Thoracic aorta (tissue), 2 donors: ENCODE data around the gene HCN3. TPM values are rescaled to one million over a fixed set of nuclear protein-coding genes. Genes with fewer than 3 reads are reported as not detected.
A peak's percentile ranks its signal among the peaks of the same experiment; 100 is the strongest.

Experiments
- ATAC-seq: fragments of 150-250 bp; one replicate; pipeline ENCODE4 v1.8.0; 2017; ENCODE audit warnings: low read depth; ENCODE audit not compliant: insufficient number of reproducible peaks, low FRiP score
- DNase-seq: peaks from one replicate; pipeline ENCODE4 v3.0.0-alpha.2; 2020; ENCODE audit warnings: low spot score
- H3K27ac ChIP-seq, 2 donors: fragments of 200-600 bp; sonication (generic); 1 replicate in 1 of 2; 2 replicates in 1 of 2; pipeline ENCODE4 v1.5.1; 2016; ENCODE audit warnings: mild to moderate bottlenecking in 2 of 2, moderate library complexity in 2 of 2
- H3K27me3 ChIP-seq: fragments of 200-600 bp; sonication (generic); replicated peaks from 2 replicates; pipeline ENCODE4 v1.6.0; 2016; ENCODE audit warnings: mild to moderate bottlenecking; ENCODE audit not compliant: insufficient read depth
- H3K36me3 ChIP-seq: fragments of 200-600 bp; sonication (generic); one replicate; pipeline ENCODE4 v1.5.1; 2016
- H3K4me1 ChIP-seq, 2 donors: fragments of 200-600 bp; sonication (generic); 1 replicate in 1 of 2; 2 replicates in 1 of 2; pipeline versions ENCODE4 v1.5.1 to v1.6.0; 2016; ENCODE audit warnings: low read depth in 2 of 2, mild to moderate bottlenecking in 1 of 2; ENCODE audit not compliant: control insufficient read depth in 1 of 2
- H3K4me3 ChIP-seq: fragments of 200-600 bp; sonication (generic); 2 replicates; pipeline ENCODE4 v1.5.1; 2016; ENCODE audit warnings: mild to moderate bottlenecking
- H3K9me3 ChIP-seq: fragments of 200-600 bp; sonication (generic); 2 replicates; pipeline ENCODE4 v1.5.1; 2016
- total RNA-seq, 2 donors: library from RNA; depleted of rRNA; stranded (reverse); fragments of >200 nt; gene quantifications; one replicate each; pipeline versions ENCODE4 v1.1.0 to v1.2.3, GENCODE V29; 2016
- TF ChIP-seq, protein P1 (sequence below): fragments of 200-600 bp; sonication (generic); IDR thresholded peaks from one replicate; pipeline ENCODE4 v1.5.1; 2019; ENCODE audit warnings: antibody characterized with exemption

Gene HCN3
- total RNA-seq, 2 donors from 2014 or later: 0.92 to 1.9 TPM

DNA sequence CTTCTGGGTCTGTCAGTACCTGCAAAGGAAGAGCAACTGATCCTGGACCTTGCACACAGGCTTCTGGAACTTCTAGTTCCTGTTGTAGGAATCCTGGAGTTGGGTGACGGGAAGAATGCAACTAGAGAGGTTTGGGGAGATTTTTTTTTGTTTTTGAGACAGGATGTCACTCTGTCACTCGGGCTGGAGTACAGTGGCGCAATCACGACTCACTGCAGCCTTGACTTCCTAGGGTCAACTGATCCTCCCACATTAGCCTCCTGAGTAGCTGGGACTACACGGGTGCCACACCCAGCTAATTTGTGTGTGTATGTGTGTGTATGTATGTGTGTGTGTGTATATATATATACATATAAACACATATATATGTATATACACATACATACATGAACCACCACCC is 40.8 kb upstream of the HCN3 start:
- H3K9me3 ChIP-seq: no peaks in the 10 kb centered on the region
- H3K4me3 ChIP-seq: no peak overlapping the region
- no peak for ATAC-seq
- peaks cover 20 to 29% of the 10 kb centered on the region in 2 donors for H3K4me1 ChIP-seq
- H3K27me3 ChIP-seq: no peaks in the 10 kb centered on the region
- H3K27ac ChIP-seq: no peak overlapping the region
- DNase-seq: no peak
- TF ChIP-seq, protein P1, sequence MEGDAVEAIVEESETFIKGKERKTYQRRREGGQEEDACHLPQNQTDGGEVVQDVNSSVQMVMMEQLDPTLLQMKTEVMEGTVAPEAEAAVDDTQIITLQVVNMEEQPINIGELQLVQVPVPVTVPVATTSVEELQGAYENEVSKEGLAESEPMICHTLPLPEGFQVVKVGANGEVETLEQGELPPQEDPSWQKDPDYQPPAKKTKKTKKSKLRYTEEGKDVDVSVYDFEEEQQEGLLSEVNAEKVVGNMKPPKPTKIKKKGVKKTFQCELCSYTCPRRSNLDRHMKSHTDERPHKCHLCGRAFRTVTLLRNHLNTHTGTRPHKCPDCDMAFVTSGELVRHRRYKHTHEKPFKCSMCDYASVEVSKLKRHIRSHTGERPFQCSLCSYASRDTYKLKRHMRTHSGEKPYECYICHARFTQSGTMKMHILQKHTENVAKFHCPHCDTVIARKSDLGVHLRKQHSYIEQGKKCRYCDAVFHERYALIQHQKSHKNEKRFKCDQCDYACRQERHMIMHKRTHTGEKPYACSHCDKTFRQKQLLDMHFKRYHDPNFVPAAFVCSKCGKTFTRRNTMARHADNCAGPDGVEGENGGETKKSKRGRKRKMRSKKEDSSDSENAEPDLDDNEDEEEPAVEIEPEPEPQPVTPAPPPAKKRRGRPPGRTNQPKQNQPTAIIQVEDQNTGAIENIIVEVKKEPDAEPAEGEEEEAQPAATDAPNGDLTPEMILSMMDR: no peak
- H3K36me3 ChIP-seq: no peaks in the 10 kb centered on the region

- TF ChIP-seq, protein P1: no peak
- no peaks in the 10 kb centered on the region for H3K27me3 ChIP-seq
- peak; percentile 26 for ATAC-seq
- H3K9me3 ChIP-seq: no peaks in the 10 kb centered on the region
- H3K36me3 ChIP-seq: no peaks in the 10 kb centered on the region
- H3K4me1 ChIP-seq: peaks cover 16 to 37% of the 10 kb centered on the region in 2 donors
- H3K4me3 ChIP-seq: peak overlapping the region; percentile 73
- no peak for DNase-seq
- H3K27ac ChIP-seq: peak overlapping the region in 1 of 2 donors; percentile 1
Observed at GRCh38 chr1:155241069-155241679, 36.1 kb upstream of the HCN3 start.

DNA sequence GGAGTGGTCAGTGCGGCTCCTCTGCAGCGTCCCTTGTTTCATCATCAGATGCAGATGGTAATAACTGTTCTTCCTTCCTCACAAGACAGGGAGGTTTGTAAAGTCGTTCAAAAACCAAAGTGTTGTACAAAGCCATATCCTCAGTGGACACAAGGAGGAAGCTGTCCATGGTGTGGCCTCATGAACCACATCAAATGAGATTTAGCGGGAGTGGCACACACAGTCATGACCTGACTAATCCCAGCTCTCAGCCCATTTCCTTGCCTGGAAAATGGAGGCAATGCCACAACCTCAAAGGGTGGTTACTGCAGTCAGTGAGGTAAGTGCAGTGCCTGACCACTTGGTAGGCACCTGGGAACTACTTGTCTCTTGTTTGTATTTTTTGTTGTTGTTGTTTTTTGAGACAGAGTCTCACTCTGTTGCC is 35.4 kb upstream of the HCN3 start:
- H3K36me3 ChIP-seq: no peaks in the 10 kb centered on the region
- H3K4me3 ChIP-seq: no peak overlapping the region
- no peaks in the 10 kb centered on the region for H3K9me3 ChIP-seq
- H3K27ac ChIP-seq: no peak overlapping the region
- TF ChIP-seq, protein P1: no peak
- no peak for DNase-seq
- no peak for ATAC-seq
- peaks cover 16 to 37% of the 10 kb centered on the region in 2 donors for H3K4me1 ChIP-seq
- H3K27me3 ChIP-seq: no peaks in the 10 kb centered on the region

GRCh38 chr1:155242805-155243358 is 34.4 kb upstream of the HCN3 start:
- H3K27me3 ChIP-seq: no peaks in the 10 kb centered on the region
- H3K4me3 ChIP-seq: peak overlapping the region; percentile 85
- peaks cover 16 to 37% of the 10 kb centered on the region in 2 donors for H3K4me1 ChIP-seq
- DNase-seq: no peak
- H3K27ac ChIP-seq: peak overlapping the region; percentile 87 to 94
- H3K9me3 ChIP-seq: no peaks in the 10 kb centered on the region
- TF ChIP-seq, protein P1: no peak
- no peak for ATAC-seq
- H3K36me3 ChIP-seq: peaks cover 4% of the 10 kb centered on the region

GRCh38 chr1:155244368-155245162 is 32.7 kb upstream of the HCN3 start:
- H3K27ac ChIP-seq: peak overlapping the region; percentile 87 to 94
- peak; percentile 97 for DNase-seq
- H3K4me1 ChIP-seq: peaks cover 16 to 36% of the 10 kb centered on the region in 2 donors
- TF ChIP-seq, protein P1: peak; percentile 42
- peak; percentile 95 for ATAC-seq
- H3K36me3 ChIP-seq: peaks cover 4% of the 10 kb centered on the region
- peak overlapping the region; percentile 85 for H3K4me3 ChIP-seq
- H3K9me3 ChIP-seq: no peaks in the 10 kb centered on the region
- H3K27me3 ChIP-seq: no peaks in the 10 kb centered on the region
